NT2/D1 (cell line): ENCODE measurements around the gene TGFA.

Experiments used
- DNase-seq: peaks from one replicate; pipeline ENCODE4 v3.0.0-alpha.2; 2011; ENCODE audit warnings: low read depth, low spot score
- H3K27me3 ChIP-seq: 2 replicates; pipeline ENCODE4 v1.6.0; 2011; ENCODE audit warnings: mild to moderate bottlenecking; ENCODE audit not compliant: insufficient read length, insufficient read depth
- H3K36me3 ChIP-seq: 2 replicates; pipeline ENCODE4 v1.6.1; 2011; ENCODE audit warnings: mild to moderate bottlenecking, low read length, mixed read lengths; ENCODE audit not compliant: insufficient read depth, insufficient read length
- H3K4me1 ChIP-seq: 2 replicates; pipeline ENCODE4 v1.5.1; 2011; ENCODE audit not compliant: insufficient read depth, insufficient read length
- H3K4me3 ChIP-seq: 2 replicates; pipeline ENCODE4 v1.5.1; 2011; ENCODE audit warnings: low read depth; ENCODE audit not compliant: insufficient read length
- H3K9ac ChIP-seq: 2 replicates; pipeline ENCODE4 v1.6.0; 2011; ENCODE audit warnings: low read depth; ENCODE audit not compliant: insufficient read length
- H3K9me3 ChIP-seq: 2 replicates; pipeline ENCODE4 v1.5.1; 2011; ENCODE audit warnings: mild to moderate bottlenecking, low read length; ENCODE audit not compliant: insufficient read depth
- SUZ12 ChIP-seq: IDR thresholded peaks from 2 replicates; pipeline ENCODE4 v1.6.1; 2011; ENCODE audit not compliant: insufficient read length, insufficient read depth; ENCODE audit errors: extremely low read depth
- YY1 ChIP-seq: IDR thresholded peaks from 2 replicates; pipeline ENCODE4 v1.6.1; 2011; ENCODE audit not compliant: insufficient read length, insufficient read depth
- ZNF274 ChIP-seq: IDR thresholded peaks from 2 replicates; pipeline ENCODE4 v1.6.1; 2011; ENCODE audit warnings: mild to moderate bottlenecking, low read depth, low read length

Gene TGFA

GRCh38 chr2:70516596-70516995 lies 37.0 kb downstream of the TGFA start:
- H3K36me3 ChIP-seq, result no peaks in the 10 kb centered on the region
- H3K9me3 ChIP-seq, result no peaks in the 10 kb centered on the region
- H3K4me3 ChIP-seq, result no peak overlapping the region
- TF ChIP-seq YY1 (no peak), SUZ12 (no peak), ZNF274 (no peak)
- no peaks in the 10 kb centered on the region for H3K4me1 ChIP-seq
- no peaks in the 10 kb centered on the region for H3K27me3 ChIP-seq
- DNase-seq, result no peak
- H3K9ac ChIP-seq, result no peak overlapping the region

DNA sequence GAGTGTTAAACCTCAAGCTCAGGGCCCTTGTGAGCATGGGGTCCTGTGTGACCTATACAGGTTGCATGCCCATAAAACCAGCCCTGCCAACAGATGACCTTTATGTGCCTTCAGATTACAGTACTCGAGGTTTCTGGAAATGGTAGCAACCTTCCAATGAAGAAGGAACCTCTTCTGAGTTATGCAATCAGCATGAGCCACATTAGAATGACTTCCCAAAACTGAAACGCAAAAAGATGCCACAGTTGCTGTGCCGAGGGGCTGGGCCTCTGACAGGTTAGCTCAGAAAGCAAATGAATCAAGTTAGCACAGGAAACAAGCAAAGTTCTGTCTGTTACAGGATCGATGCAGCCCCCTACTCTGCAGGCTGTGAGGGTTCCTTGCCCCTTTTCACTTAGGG lies 37.7 kb downstream of the TGFA start:
- no peaks in the 10 kb centered on the region for H3K27me3 ChIP-seq
- H3K4me3 ChIP-seq, result no peak overlapping the region
- no peaks in the 10 kb centered on the region for H3K4me1 ChIP-seq
- no peaks in the 10 kb centered on the region for H3K9me3 ChIP-seq
- no peak overlapping the region for H3K9ac ChIP-seq
- no peak for TF ChIP-seq SUZ12
- no peak for TF ChIP-seq ZNF274
- no peak for TF ChIP-seq YY1
- no peak for DNase-seq
- H3K36me3 ChIP-seq, result no peaks in the 10 kb centered on the region

GRCh38 chr2:70514612-70515055 lies 39.0 kb downstream of the TGFA start:
- no peak for DNase-seq

GRCh38 chr2:70513738-70514137 lies 39.9 kb downstream of the TGFA start:
- Histone ChIP-seq H3K4me3 (no peak overlapping the region), H3K27me3 (no peaks in the 10 kb centered on the region), H3K9me3 (no peaks in the 10 kb centered on the region), H3K9ac (no peak overlapping the region), H3K36me3 (no peaks in the 10 kb centered on the region), H3K4me1 (no peaks in the 10 kb centered on the region)
- TF ChIP-seq YY1 (no peak), ZNF274 (no peak), SUZ12 (no peak)
- DNase-seq, result no peak

More at GRCh38 chr2:70514612-70515055, 39.0 kb downstream of the TGFA start:
- TF ChIP-seq YY1 (no peak), SUZ12 (no peak)
- no peaks in the 10 kb centered on the region for H3K27me3 ChIP-seq
- no peaks in the 10 kb centered on the region for H3K36me3 ChIP-seq
- no peak overlapping the region for H3K9ac ChIP-seq
- no peaks in the 10 kb centered on the region for H3K4me1 ChIP-seq
- H3K9me3 ChIP-seq, result no peaks in the 10 kb centered on the region
- no peak overlapping the region for H3K4me3 ChIP-seq

GRCh38 chr2:70511971-70512729 lies 41.5 kb downstream of the TGFA start:
- no peak overlapping the region for H3K4me3 ChIP-seq
- DNase-seq, result no peak
- H3K4me1 ChIP-seq, result no peaks in the 10 kb centered on the region
- H3K9me3 ChIP-seq, result no peaks in the 10 kb centered on the region
- no peaks in the 10 kb centered on the region for H3K36me3 ChIP-seq
- no peaks in the 10 kb centered on the region for H3K27me3 ChIP-seq
- TF ChIP-seq YY1 (no peak), ZNF274 (no peak), SUZ12 (no peak)
- no peak overlapping the region for H3K9ac ChIP-seq

- no peaks in the 10 kb centered on the region for H3K4me1 ChIP-seq
- no peak for TF ChIP-seq ZNF274
- TF ChIP-seq YY1, result no peak
- no peak for TF ChIP-seq SUZ12
- no peak for DNase-seq
- no peak overlapping the region for H3K4me3 ChIP-seq
- H3K27me3 ChIP-seq, result no peaks in the 10 kb centered on the region
- H3K9me3 ChIP-seq, result no peaks in the 10 kb centered on the region
- no peak overlapping the region for H3K9ac ChIP-seq
- no peaks in the 10 kb centered on the region for H3K36me3 ChIP-seq
These were observed 43.3 kb downstream of the TGFA start for GRCh38 chr2:70510313-70510712.

DNA sequence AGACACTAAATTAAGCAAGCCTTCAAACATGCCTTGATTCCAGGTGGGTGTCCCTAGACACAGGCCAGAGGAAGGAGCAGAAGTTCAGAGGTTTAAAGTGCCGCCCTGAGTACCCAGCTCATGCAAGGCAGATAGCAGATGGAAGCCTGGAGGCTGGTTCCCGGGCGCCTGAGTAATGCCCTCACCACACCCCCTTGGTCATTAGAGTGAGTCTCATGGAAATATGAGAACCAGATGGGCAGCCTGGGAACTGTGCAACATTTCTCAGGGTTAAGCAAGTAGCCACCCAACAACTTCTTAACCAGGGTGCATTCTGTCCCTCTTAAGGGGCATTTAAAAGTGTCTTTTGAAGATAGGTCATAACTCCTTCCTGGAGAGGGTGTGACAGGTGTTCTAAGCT lies 44.1 kb downstream of the TGFA start:
- Histone ChIP-seq H3K27me3 (no peaks in the 10 kb centered on the region), H3K9me3 (no peaks in the 10 kb centered on the region), H3K4me3 (no peak overlapping the region), H3K4me1 (no peaks in the 10 kb centered on the region), H3K9ac (no peak overlapping the region), H3K36me3 (no peaks in the 10 kb centered on the region)
- DNase-seq, result no peak
- TF ChIP-seq SUZ12, result no peak
- no peak for TF ChIP-seq ZNF274
- no peak for TF ChIP-seq YY1
